ENCODE results near the gene ANKRD35.

DNA sequence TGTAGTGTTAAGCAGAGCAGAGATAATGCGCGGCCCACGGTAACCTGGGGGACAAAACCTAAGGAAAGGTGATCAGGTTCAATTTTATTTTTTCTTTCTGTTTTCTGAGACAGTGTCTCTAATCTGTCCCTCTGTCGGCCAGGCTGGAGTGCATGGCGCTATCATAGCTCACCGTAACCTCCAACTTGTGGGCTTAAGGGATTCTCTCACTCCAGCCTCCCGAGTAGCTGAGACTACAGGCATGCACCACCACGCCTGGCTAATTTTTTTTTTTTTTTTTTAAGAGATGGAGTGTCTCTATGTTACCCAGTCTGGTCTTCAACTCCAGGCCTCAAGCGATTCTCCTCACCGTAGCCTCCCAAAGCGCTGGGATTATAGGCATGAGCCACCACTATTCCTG is 724 bp upstream of the ANKRD35 start:
- TF ChIP-seq L3MBTL2 (IDR thresholded peaks at IDR 0.05) (no peak), NFIC (IDR thresholded peaks at IDR 0.05) (no peak), YY1 (IDR thresholded peaks at IDR 0.05; ENCODE audit: borderline replicate concordance in 1 of 3, control insufficient read depth in 1 of 3, extremely low read depth in 1 of 3, insufficient read depth in 3 of 3, insufficient read length in 1 of 3, insufficient replicate concordance in 2 of 3, low read depth in 1 of 3, low read length in 2 of 3) (no peak)
